Stimulated activated effector memory CD8-positive, alpha-beta T cell treated with anti-CD3 and anti-CD28 coated beads, Interleukin-12 subunit alpha, Interleukin-12 subunit beta, amount 100 ng/mL, for 72 hours (primary cell): ENCODE data around the gene ZNF550.
"Not testable (repeated sequence)": the region's sequence is repeated elsewhere in the genome, so short reads cannot be mapped to it uniquely, and the experiment has no call there.

Source experiments
- ATAC-seq: fragments of 150-1000 bp; cut with Tn5 transposase; 2 replicates; pipeline ENCODE4 v1.10.0; 2021
- DNase-seq, 2 donors: peaks; one replicate each; pipeline ENCODE4 v3.0.0; 2021 to 2022; ENCODE audit warnings: low spot score in 2 of 2
- H3K27ac Mint-ChIP-seq: one replicate; pipeline ENCODE4 v1.8.0; 2022; ENCODE audit warnings: mild to moderate bottlenecking, mixed read lengths
- H3K36me3 Mint-ChIP-seq: one replicate; pipeline ENCODE4 v1.8.0; 2022; ENCODE audit warnings: mild to moderate bottlenecking, mixed read lengths
- H3K4me1 Mint-ChIP-seq: one replicate; pipeline ENCODE4 v1.8.0; 2022; ENCODE audit warnings: mixed read lengths
- H3K4me3 Mint-ChIP-seq: one replicate; pipeline ENCODE4 v1.8.0; 2022; ENCODE audit warnings: mild to moderate bottlenecking, mixed read lengths
- H3K9me3 Mint-ChIP-seq: one replicate; pipeline ENCODE4 v1.8.0; 2022; ENCODE audit warnings: mixed read lengths

Gene ZNF550

GRCh38 chr19:57499332-57499679, 60.4 kb downstream of the ZNF550 start:
- Mint-ChIP-seq H3K4me3 (peak overlapping the region; percentile 53), H3K36me3 (peaks cover 33% of the 10 kb centered on the region), H3K9me3 (peaks cover 31% of the 10 kb centered on the region), H3K4me1 (peaks cover 25% of the 10 kb centered on the region), H3K27ac (peak overlapping the region; percentile 85)
- not testable (repeated sequence) for DNase-seq, ATAC-seq

DNA sequence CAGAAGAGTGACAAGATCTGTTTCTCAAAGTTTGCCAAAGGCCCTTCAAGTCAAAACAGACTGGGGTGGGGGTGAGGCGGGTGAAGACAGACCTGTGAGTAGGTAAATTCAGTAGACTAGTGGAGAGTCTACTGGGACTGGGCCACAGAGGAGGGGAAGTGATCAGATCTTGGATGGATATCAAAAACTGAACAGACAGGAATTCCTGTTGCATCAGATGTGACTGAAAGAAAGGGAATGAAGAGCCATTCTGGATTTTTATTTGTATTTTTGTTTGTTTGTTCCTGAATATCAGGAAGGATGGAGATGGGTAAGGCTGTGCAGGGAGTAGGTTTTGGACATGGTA, 71.4 kb downstream of the ZNF550 start:
- H3K9me3 Mint-ChIP-seq = peaks cover 29% of the 10 kb centered on the region
- peak overlapping the region; percentile 61 for H3K4me3 Mint-ChIP-seq
- H3K4me1 Mint-ChIP-seq = peaks cover 21% of the 10 kb centered on the region
- ATAC-seq, DNase-seq: not testable (repeated sequence)
- peak overlapping the region; percentile 11 for H3K27ac Mint-ChIP-seq
- peaks cover 38% of the 10 kb centered on the region for H3K36me3 Mint-ChIP-seq

DNA sequence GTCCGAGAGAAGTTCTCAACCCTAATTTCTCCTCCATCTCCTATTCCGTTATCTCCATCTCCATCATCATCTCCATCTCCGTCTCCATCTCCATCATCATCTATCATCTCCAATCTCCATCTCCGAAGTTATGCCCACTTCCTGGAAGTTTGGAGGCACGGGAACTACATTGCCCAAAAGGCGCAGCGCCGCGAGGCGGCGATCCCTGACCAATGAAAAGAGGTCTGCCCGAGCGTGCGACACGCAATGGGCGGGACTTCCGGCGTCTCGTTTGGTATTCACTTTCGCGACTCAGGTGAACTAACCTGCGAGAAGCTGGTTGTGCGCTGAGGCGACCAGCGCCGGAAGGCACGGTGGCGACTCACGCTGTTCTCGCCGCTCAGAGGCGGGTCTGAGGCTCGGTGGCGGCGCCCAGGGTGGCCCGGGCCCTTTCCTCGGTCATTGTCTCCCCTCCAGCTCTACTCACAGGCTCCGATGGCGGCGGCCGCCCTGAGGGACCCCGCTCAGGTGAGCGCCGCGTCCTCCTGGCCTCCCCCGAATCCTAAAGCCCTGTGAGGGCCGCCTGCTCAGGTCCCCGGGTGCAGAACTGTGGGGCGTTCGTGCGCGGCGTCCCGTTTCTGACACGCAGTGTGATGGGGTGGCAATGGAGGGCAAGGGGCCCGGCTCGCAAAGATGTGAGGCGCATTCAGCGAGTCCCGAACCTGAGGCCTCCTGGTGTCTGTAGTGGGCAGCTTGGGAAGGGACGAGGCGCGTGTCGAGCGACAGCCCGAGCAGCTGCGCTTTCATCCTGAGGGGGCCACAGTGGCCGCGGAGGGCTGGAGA, 72.0 kb downstream of the ZNF550 start, which contains the start of gene ZNF419:
ZNF419 (plus strand) TSS at position 274 of the 822 bp plus-strand sequence; CDS start at position 475, 201 bp downstream.
- Mint-ChIP-seq H3K27ac (peak within 1 kb of the TSS; percentile 32), H3K4me3 (peak within 1 kb of the TSS; percentile 61), H3K36me3 (peaks cover 32% of the 10 kb centered on the region), H3K4me1 (peaks cover 21% of the 10 kb centered on the region), H3K9me3 (peaks cover 29% of the 10 kb centered on the region)
- ATAC-seq (peak; percentile 97), DNase-seq (peak; percentile 70 to 91)
